Liver (tissue), 9 donors: ENCODE measurements around the gene GALR1. TPM values are rescaled to one million over a fixed set of nuclear protein-coding genes. Genes with fewer than 3 reads are reported as not detected.
A peak's percentile ranks its signal among the peaks of the same experiment; 100 is the strongest.

Source experiments
- DNase-seq: peaks from one replicate; pipeline ENCODE4 v3.0.0-alpha.2; 2017; ENCODE audit warnings: low spot score
- H3K27ac ChIP-seq, 2 donors: one replicate each; pipeline ENCODE4 v1.7.0; 2013; ENCODE audit warnings: inconsistent platforms in 2 of 2, low read length in 2 of 2, control low read depth in 1 of 2, low read depth in 1 of 2, mild to moderate bottlenecking in 1 of 2
- H3K27me3 ChIP-seq, 4 donors: one replicate each; pipeline versions ENCODE4 v1.6.1 to v1.7.0; 2013; ENCODE audit warnings: low read length in 3 of 4, inconsistent platforms in 1 of 4, mild to moderate bottlenecking in 1 of 4, moderate library complexity in 1 of 4; ENCODE audit not compliant: control insufficient read depth in 4 of 4, insufficient read depth in 4 of 4
- H3K36me3 ChIP-seq, 4 donors: one replicate each; pipeline versions ENCODE4 v1.6.1 to v1.7.0; 2013; ENCODE audit warnings: low read length in 3 of 4, mild to moderate bottlenecking in 3 of 4, low read depth in 1 of 4, moderate library complexity in 1 of 4; ENCODE audit not compliant: control insufficient read depth in 4 of 4, insufficient read depth in 3 of 4
- H3K4me1 ChIP-seq, 4 donors: one replicate each; pipeline versions ENCODE4 v1.6.1 to v1.7.0; 2013; ENCODE audit warnings: low read length in 3 of 4, mild to moderate bottlenecking in 3 of 4, moderate library complexity in 1 of 4; ENCODE audit not compliant: control insufficient read depth in 4 of 4, insufficient read depth in 4 of 4
- H3K4me3 ChIP-seq, 3 donors: one replicate each; pipeline versions ENCODE4 v1.6.1 to v1.7.0; 2013; ENCODE audit warnings: low read length in 3 of 3, control low read depth in 1 of 3, low read depth in 1 of 3, mild to moderate bottlenecking in 1 of 3
- H3K9ac ChIP-seq, 2 donors: one replicate each; pipeline ENCODE4 v1.7.0; 2013; ENCODE audit warnings: low read length in 2 of 2, mild to moderate bottlenecking in 2 of 2, moderate library complexity in 2 of 2, control low read depth in 1 of 2, low read depth in 1 of 2
- H3K9me3 ChIP-seq, 4 donors: one replicate each; pipeline versions ENCODE4 v1.6.1 to v1.7.0; 2013; ENCODE audit warnings: low read length in 3 of 4; ENCODE audit not compliant: control insufficient read depth in 4 of 4
- FOXA1 ChIP-seq: IDR thresholded peaks from 2 replicates; pipeline ENCODE4 v1.6.1; 2016; ENCODE audit warnings: antibody characterized with exemption
- FOXA2 ChIP-seq: IDR thresholded peaks from 2 replicates; pipeline ENCODE4 v1.6.1; 2016; ENCODE audit warnings: antibody characterized with exemption
- GABPA ChIP-seq, 2 donors: IDR thresholded peaks in 1 of 2; conservative IDR thresholded peaks in 1 of 2; 2 replicates each; pipeline ENCODE4 v1.6.1; 2016; ENCODE audit warnings: antibody characterized with exemption in 2 of 2, mild to moderate bottlenecking in 1 of 2, moderate library complexity in 1 of 2
- HNF4A ChIP-seq, 2 donors: conservative IDR thresholded peaks; 2 replicates each; pipeline ENCODE4 v1.6.1; 2016; ENCODE audit warnings: antibody characterized with exemption in 2 of 2, mild to moderate bottlenecking in 2 of 2
- HNF4G ChIP-seq: IDR thresholded peaks from 2 replicates; pipeline ENCODE4 v1.6.1; 2016; ENCODE audit warnings: antibody characterized with exemption
- NR2F2 ChIP-seq: IDR thresholded peaks from 2 replicates; pipeline ENCODE4 v1.6.1; 2016; ENCODE audit warnings: antibody characterized with exemption
- RAD21 ChIP-seq, 2 donors: IDR thresholded peaks; 2 replicates each; pipeline ENCODE4 v1.6.1; 2016; ENCODE audit warnings: antibody characterized with exemption in 2 of 2, mild to moderate bottlenecking in 2 of 2
- RXRA ChIP-seq, 2 donors: IDR thresholded peaks; 2 replicates each; pipeline ENCODE4 v1.6.1; 2017 to 2018; ENCODE audit warnings: antibody characterized with exemption in 2 of 2, mild to moderate bottlenecking in 1 of 2
- SP1 ChIP-seq: IDR thresholded peaks from 2 replicates; pipeline ENCODE4 v1.6.1; 2018; ENCODE audit warnings: antibody characterized with exemption, mild to moderate bottlenecking
- TAF1 ChIP-seq: conservative IDR thresholded peaks from 2 replicates; pipeline ENCODE4 v1.6.1; 2016; ENCODE audit warnings: antibody characterized with exemption, mild to moderate bottlenecking
- YY1 ChIP-seq: IDR thresholded peaks from 2 replicates; pipeline ENCODE4 v1.6.1; 2016; ENCODE audit warnings: antibody characterized with exemption, mild to moderate bottlenecking
- WGBS: extraction: QIAGEN DNeasy Blood & Tissue Kit; methylation state at CpG from one replicate; pipeline ENCODE4 v1.1.7; 2013; 5-methylcytosine and 5-hydroxymethylcytosine counted together
- polyA plus RNA-seq, 2 donors: library from polyadenylated mRNA; stranded (reverse) in 1 of 2; unstranded in 1 of 2; fragments of 200-250 nt in 1 of 2; fragments of >200 nt in 1 of 2; fragmentation: Nextera tagmentation in 1 of 2; extraction: Ambion mirVana in 1 of 2; gene quantifications; one replicate each; pipeline versions ENCODE4 v1.2.1 to v1.2.3, GENCODE V29; 2013 to 2015
- total RNA-seq, 2 donors: library from RNA; depleted of rRNA; stranded (reverse); fragments of >200 nt; gene quantifications; one replicate each; pipeline ENCODE4 v1.2.3, GENCODE V29; 2014
- TF ChIP-seq, protein P1 (sequence below): IDR thresholded peaks from 2 replicates; pipeline ENCODE4 v1.6.1; 2016; ENCODE audit warnings: antibody characterized with exemption, mild to moderate bottlenecking
- TF ChIP-seq, protein P2 (sequence below): IDR thresholded peaks from 2 replicates; pipeline ENCODE4 v1.6.1; 2016; ENCODE audit warnings: antibody characterized with exemption
- TF ChIP-seq, protein P3 (sequence below): fragments of 150-350 bp; IDR thresholded peaks from 2 replicates; pipeline ENCODE4 v1.5.1; 2017; ENCODE audit warnings: improper control_type of control experiment, low read depth, low read length; ENCODE audit not compliant: missing input control
- TF ChIP-seq, protein P4 (sequence below): IDR thresholded peaks from 2 replicates; pipeline ENCODE4 v1.6.1; 2016; ENCODE audit warnings: antibody characterized with exemption
- donor health status: healthy.
- donor health status: healthy.
- donor health status: healthy.
- donor health status: healthy.
- donor health status: healthy.

Gene GALR1, protein sequence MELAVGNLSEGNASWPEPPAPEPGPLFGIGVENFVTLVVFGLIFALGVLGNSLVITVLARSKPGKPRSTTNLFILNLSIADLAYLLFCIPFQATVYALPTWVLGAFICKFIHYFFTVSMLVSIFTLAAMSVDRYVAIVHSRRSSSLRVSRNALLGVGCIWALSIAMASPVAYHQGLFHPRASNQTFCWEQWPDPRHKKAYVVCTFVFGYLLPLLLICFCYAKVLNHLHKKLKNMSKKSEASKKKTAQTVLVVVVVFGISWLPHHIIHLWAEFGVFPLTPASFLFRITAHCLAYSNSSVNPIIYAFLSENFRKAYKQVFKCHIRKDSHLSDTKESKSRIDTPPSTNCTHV
- total RNA-seq (not detected), polyA plus RNA-seq (not detected)

DNA sequence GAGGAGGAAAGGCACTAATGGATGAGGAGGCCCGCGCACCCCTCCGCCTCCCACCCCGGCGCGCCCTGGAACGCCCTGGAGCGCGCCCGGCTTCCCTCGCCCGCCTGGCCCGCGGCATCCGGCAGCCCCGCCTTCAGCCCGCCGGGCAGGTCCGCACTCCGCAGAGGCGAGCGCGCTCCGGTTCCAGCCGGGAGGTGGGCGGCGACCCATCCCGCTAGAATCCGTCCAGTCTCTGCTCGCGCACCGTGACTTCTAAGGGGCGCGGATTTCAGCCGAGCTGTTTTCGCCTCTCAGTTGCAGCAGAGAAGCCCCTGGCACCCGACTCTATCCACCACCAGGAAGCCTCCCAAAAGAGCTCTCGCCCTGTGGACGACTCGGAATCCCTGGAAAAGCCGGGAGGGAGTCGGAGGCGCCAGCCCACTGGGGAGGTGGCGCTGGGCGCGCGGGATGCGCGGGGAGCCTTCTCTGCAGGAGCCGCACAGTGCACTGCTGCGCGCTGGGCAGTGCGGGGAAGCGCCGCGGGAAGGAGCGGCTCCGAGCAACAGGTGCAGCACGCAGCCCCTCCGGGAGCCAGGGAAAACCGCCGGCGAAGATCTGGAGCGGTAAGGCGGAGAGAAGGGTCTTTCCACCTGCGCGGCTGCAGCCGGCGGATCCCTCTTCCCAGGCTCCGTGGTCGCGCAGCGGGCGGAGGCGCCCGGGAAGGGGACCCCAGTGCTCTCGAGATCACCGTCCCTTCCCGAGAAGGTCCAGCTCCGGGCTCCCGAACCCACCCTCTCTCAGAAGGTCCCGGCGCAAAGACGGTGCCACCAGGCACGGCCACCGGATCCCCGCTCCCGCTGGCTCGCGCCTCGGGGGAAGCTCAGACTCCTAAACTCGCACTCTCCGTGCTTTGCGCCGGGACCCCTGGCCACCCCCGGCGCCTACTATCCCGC lies at the start of gene GALR1:
TSS of gene GALR1 (plus strand) at position 280 of the 932 bp plus-strand sequence. CDS start 701 bp downstream, outside the sequence.
- TF ChIP-seq HNF4A (conservative IDR thresholded peaks at IDR 0.05) (no peak), HNF4G (no peak), YY1 (no peak)
- TF ChIP-seq, protein P1, sequence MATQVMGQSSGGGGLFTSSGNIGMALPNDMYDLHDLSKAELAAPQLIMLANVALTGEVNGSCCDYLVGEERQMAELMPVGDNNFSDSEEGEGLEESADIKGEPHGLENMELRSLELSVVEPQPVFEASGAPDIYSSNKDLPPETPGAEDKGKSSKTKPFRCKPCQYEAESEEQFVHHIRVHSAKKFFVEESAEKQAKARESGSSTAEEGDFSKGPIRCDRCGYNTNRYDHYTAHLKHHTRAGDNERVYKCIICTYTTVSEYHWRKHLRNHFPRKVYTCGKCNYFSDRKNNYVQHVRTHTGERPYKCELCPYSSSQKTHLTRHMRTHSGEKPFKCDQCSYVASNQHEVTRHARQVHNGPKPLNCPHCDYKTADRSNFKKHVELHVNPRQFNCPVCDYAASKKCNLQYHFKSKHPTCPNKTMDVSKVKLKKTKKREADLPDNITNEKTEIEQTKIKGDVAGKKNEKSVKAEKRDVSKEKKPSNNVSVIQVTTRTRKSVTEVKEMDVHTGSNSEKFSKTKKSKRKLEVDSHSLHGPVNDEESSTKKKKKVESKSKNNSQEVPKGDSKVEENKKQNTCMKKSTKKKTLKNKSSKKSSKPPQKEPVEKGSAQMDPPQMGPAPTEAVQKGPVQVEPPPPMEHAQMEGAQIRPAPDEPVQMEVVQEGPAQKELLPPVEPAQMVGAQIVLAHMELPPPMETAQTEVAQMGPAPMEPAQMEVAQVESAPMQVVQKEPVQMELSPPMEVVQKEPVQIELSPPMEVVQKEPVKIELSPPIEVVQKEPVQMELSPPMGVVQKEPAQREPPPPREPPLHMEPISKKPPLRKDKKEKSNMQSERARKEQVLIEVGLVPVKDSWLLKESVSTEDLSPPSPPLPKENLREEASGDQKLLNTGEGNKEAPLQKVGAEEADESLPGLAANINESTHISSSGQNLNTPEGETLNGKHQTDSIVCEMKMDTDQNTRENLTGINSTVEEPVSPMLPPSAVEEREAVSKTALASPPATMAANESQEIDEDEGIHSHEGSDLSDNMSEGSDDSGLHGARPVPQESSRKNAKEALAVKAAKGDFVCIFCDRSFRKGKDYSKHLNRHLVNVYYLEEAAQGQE, result no peak
- no peak for DNase-seq
- 2% methylated on average over 98 of the region's 98 CpGs for WGBS
- Histone ChIP-seq H3K27me3 (peaks cover 4 to 20% (median 8%) of the 10 kb centered on the region in 4 donors), H3K27ac (no peak within 1 kb of the TSS), H3K9me3 (peaks cover 0 to 3% (median 0%) of the 10 kb centered on the region in 4 donors), H3K36me3 (no peaks in the 10 kb centered on the region), H3K4me3 (peak within 1 kb of the TSS in 2 of 3 donors; percentile 42), H3K9ac (no peak within 1 kb of the TSS), H3K4me1 (peaks cover 2 to 23% (median 15%) of the 10 kb centered on the region in 4 donors)

DNA sequence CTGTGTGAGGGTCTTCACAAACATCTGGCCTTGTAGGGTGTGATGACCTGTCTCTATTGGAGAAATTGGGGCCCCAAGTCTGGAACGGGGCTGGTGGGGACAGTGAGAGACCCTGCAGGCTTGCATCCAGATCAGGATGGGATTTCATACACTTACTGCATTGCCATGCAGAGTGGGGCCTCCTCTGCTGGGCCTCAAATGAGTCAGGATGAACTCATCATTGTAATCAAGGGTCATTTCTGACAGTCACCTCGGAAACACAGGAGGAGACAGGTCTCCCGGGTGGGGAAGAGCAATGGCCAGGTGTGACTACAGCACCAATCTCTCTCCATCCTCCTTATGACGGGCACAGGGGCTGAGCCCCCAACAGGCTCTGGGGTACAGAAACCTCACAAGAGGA lies 48.1 kb upstream of the GALR1 start:
- Histone ChIP-seq H3K27ac (no peak overlapping the region), H3K36me3 (no peaks in the 10 kb centered on the region), H3K9ac (no peak overlapping the region), H3K4me3 (no peak overlapping the region), H3K27me3 (no peaks in the 10 kb centered on the region), H3K9me3 (no peaks in the 10 kb centered on the region), H3K4me1 (peaks cover 0 to 5% (median 2%) of the 10 kb centered on the region in 4 donors)
- TF ChIP-seq FOXA2, result no peak
- no peak for TF ChIP-seq RXRA (IDR thresholded peaks at IDR 0.05)
- TF ChIP-seq, protein P2, sequence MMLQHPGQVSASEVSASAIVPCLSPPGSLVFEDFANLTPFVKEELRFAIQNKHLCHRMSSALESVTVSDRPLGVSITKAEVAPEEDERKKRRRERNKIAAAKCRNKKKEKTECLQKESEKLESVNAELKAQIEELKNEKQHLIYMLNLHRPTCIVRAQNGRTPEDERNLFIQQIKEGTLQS, result no peak
- TF ChIP-seq NR2F2, result no peak
- no peak for TF ChIP-seq YY1
- no peak for TF ChIP-seq HNF4A (conservative IDR thresholded peaks at IDR 0.05)
- TF ChIP-seq TAF1, result no peak
- TF ChIP-seq GABPA (IDR thresholded peaks at IDR 0.05 in 1 of 2, conservative IDR thresholded peaks at IDR 0.05 in 1 of 2), result no peak
- no peak for TF ChIP-seq HNF4G
- TF ChIP-seq, protein P3, sequence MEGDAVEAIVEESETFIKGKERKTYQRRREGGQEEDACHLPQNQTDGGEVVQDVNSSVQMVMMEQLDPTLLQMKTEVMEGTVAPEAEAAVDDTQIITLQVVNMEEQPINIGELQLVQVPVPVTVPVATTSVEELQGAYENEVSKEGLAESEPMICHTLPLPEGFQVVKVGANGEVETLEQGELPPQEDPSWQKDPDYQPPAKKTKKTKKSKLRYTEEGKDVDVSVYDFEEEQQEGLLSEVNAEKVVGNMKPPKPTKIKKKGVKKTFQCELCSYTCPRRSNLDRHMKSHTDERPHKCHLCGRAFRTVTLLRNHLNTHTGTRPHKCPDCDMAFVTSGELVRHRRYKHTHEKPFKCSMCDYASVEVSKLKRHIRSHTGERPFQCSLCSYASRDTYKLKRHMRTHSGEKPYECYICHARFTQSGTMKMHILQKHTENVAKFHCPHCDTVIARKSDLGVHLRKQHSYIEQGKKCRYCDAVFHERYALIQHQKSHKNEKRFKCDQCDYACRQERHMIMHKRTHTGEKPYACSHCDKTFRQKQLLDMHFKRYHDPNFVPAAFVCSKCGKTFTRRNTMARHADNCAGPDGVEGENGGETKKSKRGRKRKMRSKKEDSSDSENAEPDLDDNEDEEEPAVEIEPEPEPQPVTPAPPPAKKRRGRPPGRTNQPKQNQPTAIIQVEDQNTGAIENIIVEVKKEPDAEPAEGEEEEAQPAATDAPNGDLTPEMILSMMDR, result no peak
- TF ChIP-seq, protein P4, sequence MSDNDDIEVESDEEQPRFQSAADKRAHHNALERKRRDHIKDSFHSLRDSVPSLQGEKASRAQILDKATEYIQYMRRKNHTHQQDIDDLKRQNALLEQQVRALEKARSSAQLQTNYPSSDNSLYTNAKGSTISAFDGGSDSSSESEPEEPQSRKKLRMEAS, result no peak
- no peak for TF ChIP-seq RAD21 (IDR thresholded peaks at IDR 0.05)
- TF ChIP-seq, protein P1, result no peak
- TF ChIP-seq SP1, result no peak
- no peak for TF ChIP-seq FOXA1
- 93% methylated on average over 4 of the region's 4 CpGs for WGBS
- no peak for DNase-seq
